GM19099 (cell line): ENCODE data around the gene SPRR4.

ENCODE experiments used
- POLR2A ChIP-seq: IDR thresholded peaks from 3 replicates; pipeline ENCODE4 v1.6.1; 2011; ENCODE audit warnings: low read depth; ENCODE audit not compliant: insufficient read length; ENCODE audit errors: extremely low read depth

SPRR4 gene

DNA sequence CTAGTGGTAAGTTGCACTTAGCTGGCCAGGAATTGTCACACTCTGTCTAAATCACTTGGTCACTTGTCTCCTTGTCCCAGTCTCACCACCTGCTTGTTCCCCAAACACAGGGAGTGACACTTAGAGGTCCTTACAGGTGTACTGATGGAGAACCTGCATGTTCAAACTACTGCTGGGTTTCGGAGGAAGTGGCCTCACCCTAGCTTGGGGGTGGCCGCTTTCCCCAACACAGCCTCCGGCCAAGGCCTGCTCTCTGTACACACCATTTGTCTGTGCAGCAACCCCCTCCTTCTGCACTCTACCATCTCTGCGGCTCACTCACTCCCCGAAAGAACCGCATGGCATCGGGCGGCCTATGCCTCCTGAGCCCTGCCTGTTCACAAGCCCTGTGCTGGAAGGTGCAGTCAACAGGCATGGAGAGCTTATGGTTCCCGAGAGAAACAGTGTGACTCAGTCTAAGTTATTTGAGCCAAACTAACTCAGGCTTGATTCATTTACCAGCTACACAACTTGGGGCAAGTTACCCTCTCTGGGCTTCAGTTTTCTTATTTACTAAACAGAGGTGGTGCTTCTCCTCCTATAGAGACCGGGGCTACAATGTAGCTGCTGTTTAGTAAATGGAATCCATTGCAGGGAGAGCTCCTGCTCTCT, 10.5 kb upstream of the SPRR4 start:
- no peak for TF ChIP-seq POLR2A

DNA sequence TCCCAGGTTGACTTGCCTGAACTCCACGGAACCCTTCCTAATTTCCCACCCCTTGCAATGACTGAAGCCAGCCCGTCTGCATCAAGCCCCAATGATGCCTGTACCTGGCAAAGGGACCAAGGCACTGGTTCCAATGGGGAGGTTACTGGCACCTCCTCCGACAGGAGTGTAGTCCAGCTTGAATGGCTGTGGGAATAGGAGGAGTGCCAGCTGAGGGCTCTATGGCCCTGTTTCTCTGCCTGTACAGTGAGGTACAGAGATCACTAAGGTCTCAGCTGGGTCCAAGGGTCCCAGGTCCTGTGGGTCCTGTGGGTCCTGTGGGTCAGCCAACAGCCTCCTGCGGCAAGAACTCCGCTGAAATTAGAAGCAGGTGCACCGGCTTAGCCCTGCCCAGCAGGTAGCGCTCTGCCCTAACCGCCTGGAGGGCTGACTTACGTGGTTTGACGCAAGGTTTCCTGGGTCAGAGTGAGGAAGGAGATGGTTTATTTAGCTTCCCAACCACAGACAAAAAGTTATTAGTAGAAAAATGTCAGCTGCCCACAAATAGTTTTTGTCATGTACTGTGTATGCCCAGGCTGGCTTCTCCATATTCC, 9.9 kb upstream of the SPRR4 start:
- no peak for TF ChIP-seq POLR2A

DNA sequence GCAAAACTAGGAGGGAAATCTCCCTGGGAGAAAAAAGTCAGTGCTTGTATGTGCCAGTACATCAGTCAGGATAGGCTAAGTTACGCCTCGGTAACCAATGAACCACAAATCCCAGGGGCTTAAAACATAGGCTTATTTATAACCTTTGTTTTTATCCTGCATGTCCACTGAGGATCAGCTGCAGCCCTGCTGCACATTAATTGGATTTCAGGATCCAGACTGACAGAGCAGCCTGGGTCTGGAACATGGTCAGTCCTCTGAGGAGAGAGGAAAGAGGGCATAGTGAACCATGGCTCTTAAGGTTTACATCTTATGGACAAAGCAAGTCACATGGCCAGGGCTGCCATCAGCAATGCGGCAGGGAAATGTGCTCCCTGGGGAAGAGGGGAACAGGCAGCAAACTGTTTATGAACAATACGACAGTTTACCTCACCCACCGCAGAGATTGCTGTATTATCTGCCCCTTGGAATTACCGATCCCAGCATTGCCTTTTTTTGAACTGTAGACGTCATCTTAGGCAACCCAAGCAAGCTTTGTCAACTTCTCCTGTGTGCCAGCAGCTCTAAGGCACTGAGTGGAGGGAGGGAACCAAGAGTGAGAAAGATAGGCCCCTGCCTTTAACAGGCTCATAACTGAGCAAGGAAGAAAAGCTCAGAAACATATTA, 9.1 kb upstream of the SPRR4 start:
- TF ChIP-seq POLR2A = no peak

DNA sequence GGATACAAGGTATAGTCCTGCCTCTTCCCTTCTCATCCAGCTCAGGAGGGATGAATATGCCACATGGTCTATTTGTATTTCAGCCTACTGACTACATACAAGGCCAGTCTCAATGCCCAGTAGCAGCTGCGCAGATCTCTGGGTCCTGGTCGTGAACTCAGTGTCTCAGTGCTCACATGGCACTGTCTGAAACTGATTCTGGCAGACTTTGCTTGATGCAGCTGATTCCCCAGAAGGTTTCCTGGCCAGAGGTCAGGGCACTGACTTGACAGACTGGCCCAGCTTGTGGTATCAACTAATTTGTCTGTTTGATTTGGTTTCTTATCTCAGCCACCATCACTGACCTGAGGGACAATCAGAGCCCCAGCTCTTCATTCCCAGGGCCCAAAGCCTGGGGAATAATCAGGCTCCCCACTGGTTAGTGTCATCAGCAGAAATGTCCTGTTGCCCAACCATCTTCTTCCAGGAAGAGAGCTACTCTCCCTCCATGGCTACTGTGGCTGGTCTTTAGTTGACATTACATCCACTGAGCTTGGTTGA, 7.5 kb upstream of the SPRR4 start:
- TF ChIP-seq POLR2A = no peak

DNA sequence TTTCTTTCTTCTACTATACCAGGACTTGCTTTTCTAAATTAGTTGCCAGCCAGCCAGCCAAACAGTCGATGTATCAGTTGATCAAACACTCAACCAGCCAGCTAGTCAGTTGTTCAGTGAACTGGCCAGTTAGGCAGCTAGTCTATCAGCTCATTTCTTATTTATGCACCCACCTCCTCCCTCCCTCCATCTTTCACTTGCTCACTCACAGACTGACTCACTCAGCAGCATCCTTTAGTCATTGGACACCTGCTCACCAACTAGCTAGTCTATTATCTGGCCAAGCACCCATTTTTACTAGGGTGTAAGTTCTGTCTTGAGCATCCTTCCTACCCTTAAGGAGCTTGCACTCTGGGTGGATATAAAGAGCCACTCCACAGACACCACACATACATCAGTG, 5.9 kb upstream of the SPRR4 start:
- no peak for TF ChIP-seq POLR2A

DNA sequence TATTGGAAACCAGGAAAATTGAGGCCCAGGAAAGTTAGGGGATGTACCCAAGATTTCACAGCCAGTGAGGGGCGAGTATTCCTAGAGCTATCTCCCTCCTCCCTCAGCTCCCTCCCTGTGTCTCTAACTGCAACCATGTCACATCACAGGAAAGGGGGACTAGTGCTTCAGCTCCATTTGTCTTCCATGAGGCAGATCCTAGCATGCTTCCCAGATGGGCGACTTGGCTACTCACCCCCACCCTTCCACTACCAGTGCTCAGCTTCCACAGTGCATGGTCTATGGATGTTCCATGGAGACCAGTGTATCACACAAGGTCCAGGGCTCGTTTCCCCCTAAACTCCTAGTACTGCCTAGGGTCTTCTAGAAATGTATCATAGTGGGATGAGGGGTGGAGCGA, 4.6 kb upstream of the SPRR4 start:
- TF ChIP-seq POLR2A = no peak

DNA sequence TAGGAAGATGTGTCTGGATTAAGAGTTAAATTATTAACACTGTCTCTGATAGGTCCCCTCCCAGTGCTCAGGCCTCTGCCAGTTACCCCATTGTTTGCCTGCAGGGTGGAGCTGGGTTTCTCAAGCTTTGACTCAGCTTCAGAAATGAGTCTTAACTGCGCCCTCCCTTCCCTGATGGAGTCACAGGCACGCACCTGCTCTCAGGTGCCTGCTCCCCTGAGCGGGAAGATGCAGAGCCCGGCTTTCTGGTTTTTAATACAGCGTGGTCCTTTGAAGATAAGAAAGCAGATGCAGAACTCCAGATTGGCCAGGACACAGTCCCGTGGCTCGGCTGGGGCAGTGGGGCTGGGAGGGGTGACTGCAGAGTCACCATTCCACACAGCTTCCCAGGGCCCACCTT, 3.2 kb upstream of the SPRR4 start:
- TF ChIP-seq POLR2A = no peak

DNA sequence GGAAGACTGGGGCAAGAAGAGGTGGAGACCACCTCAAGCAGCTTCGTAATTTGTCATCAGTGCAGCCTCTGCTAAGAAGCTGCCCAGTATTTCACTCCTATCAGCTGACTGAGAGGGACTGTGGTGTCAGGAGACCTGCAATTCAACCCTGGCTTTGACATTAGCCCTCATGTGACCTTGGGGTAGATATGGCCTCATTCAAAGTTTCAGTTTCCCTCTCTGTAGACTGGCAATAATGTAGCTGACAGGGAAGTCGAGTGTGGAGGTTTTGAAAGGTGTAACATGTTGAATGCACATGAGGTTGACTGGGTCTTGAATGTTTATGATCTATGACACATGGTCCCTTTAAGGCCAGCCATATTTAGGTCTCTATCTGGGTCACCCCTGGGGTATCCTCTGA, 2.2 kb upstream of the SPRR4 start:
- TF ChIP-seq POLR2A = no peak

DNA sequence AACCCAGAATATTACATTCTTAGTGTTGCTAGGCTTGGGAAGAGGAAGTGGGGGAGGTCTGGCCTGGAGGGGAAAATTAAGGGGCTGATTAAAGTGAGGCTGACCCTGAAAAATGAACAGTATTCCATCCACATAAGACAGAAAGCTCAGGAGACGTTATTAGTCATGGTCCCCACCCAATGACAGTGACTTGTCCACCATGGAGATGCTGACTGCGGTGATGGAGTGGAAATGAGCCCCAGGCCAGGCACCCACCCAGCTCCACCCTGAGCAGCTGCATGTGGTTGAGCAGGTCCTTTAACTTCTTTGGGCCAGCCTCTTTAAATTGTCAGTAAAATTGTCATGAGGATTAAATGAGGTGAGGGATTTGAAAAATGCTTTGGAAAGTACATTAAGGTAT, 1.4 kb upstream of the SPRR4 start:
- no peak for TF ChIP-seq POLR2A

DNA sequence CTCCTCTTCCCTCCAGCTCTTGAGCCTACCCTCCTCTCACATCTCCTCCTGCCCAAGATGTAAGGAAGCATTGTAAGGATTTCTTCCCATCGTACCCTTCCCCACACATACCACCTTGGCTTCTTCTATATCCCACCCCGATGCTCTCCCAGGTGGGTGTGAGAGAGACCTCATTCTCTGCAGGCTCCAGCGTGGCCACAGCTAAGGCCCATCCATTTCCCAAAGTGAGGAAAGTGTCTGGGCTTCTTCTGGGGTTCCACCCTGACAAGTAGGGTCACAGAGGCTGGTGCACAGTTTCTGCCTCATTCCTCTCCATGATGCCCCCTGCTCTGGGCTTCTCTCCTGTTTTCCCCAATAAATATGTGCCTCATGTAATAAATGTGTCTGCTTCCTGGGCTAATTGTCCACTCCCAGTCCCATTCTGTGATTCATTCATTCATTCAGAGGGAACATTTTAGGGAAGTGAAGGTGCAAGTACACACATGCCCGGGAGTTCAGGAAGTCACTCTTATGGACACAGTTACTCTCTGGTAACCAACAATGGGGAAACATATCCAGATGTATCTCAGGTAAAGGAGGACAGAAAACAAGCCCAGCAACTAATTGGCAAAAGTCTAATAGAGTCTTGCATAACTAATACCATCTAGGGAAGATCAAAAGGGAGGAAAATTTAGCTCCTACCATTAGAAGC, 1.9 kb downstream of the SPRR4 start:
- TF ChIP-seq POLR2A = no peak

DNA sequence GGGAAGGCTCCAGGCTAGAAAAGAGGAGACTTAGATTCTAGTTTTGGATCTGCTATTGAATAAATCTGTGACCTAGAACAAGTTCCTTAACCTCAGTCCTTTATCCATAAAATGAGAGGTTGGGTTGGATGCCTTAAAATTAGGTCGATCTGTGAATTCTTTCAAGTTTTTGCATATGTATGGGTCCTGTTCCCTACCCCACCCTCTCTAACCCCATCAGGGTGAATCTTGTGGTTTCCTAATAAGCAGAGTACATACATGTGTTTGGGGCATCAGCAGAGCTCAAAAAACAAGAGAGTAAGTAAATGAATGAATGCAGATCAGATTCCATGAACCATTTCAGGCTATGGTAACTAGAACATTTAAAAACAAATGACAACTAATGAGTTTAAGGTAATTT, 6.2 kb downstream of the SPRR4 start:
- TF ChIP-seq POLR2A = no peak

DNA sequence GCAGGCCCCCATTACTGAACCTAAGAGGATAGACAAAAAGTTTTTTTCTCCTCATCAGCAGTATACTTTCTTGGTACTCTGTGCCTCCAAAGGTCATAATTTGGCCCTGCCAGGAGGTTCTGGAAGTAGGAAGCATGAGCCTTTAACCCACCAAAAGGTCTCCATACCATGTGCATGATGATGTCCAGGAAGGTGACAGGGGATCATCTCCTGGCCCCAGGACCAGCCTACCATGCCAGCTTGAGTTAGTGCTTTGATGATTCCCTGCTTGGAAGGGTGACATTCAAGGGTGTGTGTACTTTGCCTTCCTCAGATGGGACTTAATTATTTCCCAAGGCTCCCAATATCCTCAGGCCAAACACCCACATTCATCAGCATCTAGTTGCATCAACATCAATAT, 7.2 kb downstream of the SPRR4 start:
- TF ChIP-seq POLR2A = no peak

DNA sequence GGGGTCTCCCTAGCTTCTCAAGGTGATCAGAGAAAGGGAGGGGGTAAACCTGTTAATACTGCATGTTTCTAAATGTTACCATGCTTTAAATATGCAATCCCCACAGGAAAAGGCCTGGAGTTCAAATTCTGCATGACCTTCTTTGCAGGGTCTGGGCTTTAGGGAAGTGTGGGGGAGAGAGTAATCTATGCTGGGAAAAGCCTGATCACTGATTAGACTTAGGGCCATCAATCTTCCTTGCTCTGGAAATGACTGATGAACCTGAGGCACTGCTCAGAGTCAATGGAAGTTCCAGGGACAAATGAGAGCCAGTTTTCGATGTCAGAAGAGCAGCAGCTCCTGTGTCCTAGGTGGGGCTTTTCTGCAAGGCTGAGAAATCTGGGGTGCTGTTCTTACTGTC, 10.2 kb downstream of the SPRR4 start:
- TF ChIP-seq POLR2A = no peak

DNA sequence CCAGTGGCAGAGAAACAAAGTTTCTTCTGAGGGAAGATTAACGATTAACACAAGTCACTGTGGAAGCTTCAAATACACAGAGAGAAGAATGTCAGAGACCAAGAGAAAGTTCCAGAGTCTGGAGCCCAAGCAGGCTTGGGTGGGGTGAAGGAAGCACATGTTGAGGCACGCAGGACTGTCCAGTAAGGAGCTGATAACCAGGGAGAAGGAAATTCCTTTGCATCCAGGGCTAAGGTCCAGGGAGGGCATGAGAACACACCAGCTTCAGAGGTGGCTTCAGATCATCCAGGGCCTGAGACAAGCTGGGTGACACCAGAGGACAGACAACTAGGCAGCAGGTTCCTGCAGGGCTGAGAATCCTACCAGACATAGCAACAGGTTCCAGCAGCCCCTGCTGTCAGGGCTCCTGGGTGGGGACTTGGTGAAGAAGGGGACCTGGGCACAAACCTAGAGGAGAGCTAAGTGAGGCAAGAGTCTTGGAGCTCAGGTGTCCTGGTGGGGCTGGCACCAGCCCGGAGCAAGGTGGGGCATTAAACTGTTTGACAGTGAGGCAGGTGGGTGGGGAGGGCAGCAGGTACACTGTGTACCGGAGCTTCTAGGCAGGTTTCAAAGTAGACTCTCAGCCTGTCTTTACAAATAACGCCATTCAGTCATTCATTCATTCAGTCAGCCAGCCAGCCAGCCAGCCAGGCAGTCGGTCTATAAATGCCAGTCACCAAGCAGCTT, 10.9 kb downstream of the SPRR4 start:
- no peak for TF ChIP-seq POLR2A

DNA sequence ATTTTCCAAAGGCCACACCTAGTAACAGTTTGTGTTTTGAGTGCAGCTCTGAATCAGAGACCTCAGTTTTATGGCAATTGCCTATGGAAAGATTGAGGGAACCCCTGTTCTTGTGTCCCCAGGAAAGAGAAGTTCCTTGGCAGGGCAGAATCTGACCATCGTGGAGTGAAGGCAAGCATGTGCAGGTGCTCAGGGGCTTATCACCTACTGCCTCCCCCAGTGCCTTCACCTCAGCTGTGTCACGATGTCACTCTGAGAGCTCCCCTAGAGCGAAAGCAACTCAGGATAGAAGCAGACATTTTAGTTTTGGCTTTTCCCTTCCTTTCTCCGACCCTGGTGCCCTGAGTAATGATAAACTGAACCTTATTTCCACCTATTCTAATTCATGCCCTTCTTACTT, 11.6 kb downstream of the SPRR4 start:
- TF ChIP-seq POLR2A = no peak
